ENCODE data around the gene FMR1NB.

DNA sequence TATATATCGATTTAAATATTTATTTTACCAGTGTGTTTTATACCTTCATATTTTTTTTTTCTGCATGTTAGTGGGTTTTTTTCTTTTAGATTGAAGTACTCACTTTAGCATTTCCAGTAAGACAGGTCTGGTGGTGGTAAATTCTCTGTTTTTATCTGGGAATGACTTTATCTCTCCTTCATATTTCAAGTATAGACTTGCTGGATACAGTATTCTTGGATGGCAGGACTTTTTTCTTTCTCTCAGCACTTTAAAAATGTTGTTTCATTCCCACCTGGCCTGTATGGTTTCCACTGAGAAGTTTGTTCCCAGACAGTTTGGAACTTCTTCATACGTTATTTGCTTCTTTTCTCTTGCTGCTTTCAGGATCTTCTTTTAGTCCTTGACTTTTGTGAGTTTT, 86.1 kb downstream of the FMR1NB start:
- TF ChIP-seq, protein P1, sequence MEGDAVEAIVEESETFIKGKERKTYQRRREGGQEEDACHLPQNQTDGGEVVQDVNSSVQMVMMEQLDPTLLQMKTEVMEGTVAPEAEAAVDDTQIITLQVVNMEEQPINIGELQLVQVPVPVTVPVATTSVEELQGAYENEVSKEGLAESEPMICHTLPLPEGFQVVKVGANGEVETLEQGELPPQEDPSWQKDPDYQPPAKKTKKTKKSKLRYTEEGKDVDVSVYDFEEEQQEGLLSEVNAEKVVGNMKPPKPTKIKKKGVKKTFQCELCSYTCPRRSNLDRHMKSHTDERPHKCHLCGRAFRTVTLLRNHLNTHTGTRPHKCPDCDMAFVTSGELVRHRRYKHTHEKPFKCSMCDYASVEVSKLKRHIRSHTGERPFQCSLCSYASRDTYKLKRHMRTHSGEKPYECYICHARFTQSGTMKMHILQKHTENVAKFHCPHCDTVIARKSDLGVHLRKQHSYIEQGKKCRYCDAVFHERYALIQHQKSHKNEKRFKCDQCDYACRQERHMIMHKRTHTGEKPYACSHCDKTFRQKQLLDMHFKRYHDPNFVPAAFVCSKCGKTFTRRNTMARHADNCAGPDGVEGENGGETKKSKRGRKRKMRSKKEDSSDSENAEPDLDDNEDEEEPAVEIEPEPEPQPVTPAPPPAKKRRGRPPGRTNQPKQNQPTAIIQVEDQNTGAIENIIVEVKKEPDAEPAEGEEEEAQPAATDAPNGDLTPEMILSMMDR (IDR thresholded peaks at IDR 0.05) = no peak
- TF ChIP-seq POLR2A (IDR thresholded peaks at IDR 0.05) = no peak
